B cell (primary cell): ENCODE measurements around the gene FGF10. TPM values are rescaled to one million over a fixed set of nuclear protein-coding genes. Genes with fewer than 3 reads are reported as not detected.

Experiments used
- ATAC-seq: fragments of 200-7000 bp; cut with Tn5 transposase; one replicate; pipeline ENCODE4 v1.10.0; 2021; ENCODE audit warnings: low read depth, mild to moderate bottlenecking, moderate number of reproducible peaks, moderate library complexity
- CTCF ChIA-PET: fragments of 350-600 bp; sonication (Branson Sonifier 250); formaldehyde crosslinking; loops from one replicate; lab custom pipeline; 2021; ENCODE audit warnings: antibody characterized with exemption, inconsistent platforms; lab: Charles Lee
- POLR2A ChIA-PET: fragments of 350-600 bp; sonication (Branson Sonifier 250); formaldehyde crosslinking; loops from one replicate; lab custom pipeline; 2021; ENCODE audit warnings: antibody characterized with exemption; lab: Charles Lee
- DNase-seq: peaks from one replicate; pipeline ENCODE4 v3.0.0; 2013
- H2AFZ ChIP-seq: 2 replicates; pipeline ENCODE4 v1.6.1; 2012; ENCODE audit warnings: mild to moderate bottlenecking, low read depth, low read length; ENCODE audit not compliant: insufficient read depth, poor library complexity, severe bottlenecking
- H3K27ac ChIP-seq, 2 donors: 1 replicate in 1 of 2; 2 replicates in 1 of 2; pipeline ENCODE4 v1.5.1; 2012 to 2013; ENCODE audit warnings: low read length in 2 of 2, mild to moderate bottlenecking in 2 of 2, moderate library complexity in 1 of 2
- H3K27me3 ChIP-seq, 4 experiments: fragments of 200-600 bp in 1 of 4; sonication (generic) in 1 of 4; replicated peaks in 1 of 4; 1 replicate in 2 of 4; 2 replicates in 2 of 4; pipeline versions ENCODE4 v1.6.1 to v1.7.0; 2013 to 2016; ENCODE audit warnings: low read length in 3 of 4, mild to moderate bottlenecking in 2 of 4, mixed read lengths in 1 of 4, moderate library complexity in 1 of 4; ENCODE audit not compliant: insufficient read depth in 4 of 4, control insufficient read depth in 3 of 4; ENCODE audit errors: control extremely low read depth in 1 of 4
- H3K36me3 ChIP-seq, 2 experiments: replicated peaks in 1 of 2; 1 replicate in 1 of 2; 2 replicates in 1 of 2; pipeline versions ENCODE4 v1.6.1 to v1.7.1; 2013; ENCODE audit warnings: low read length in 1 of 2; ENCODE audit not compliant: insufficient read depth in 2 of 2, control insufficient read depth in 1 of 2; ENCODE audit errors: control extremely low read depth in 1 of 2, extremely low read depth in 1 of 2
- H3K4me1 ChIP-seq, 2 donors: fragments of 200-600 bp in 1 of 2; sonication (generic) in 1 of 2; 1 replicate in 1 of 2; 2 replicates in 1 of 2; pipeline versions ENCODE4 v1.5.1 to v1.6.1; 2013 to 2017; ENCODE audit warnings: low read length in 2 of 2; ENCODE audit not compliant: control insufficient read depth in 2 of 2, insufficient read depth in 2 of 2
- H3K4me2 ChIP-seq: replicated peaks from 2 replicates; pipeline ENCODE3; 2012; ENCODE audit warnings: mild to moderate bottlenecking, low read depth, low read length; ENCODE audit not compliant: poor library complexity, severe bottlenecking
- H3K4me3 ChIP-seq, 5 experiments: fragments of 200-600 bp in 1 of 5; sonication (generic) in 1 of 5; 1 replicate in 3 of 5; 2 replicates in 2 of 5; pipeline versions ENCODE4 v1.5.1 to v1.7.0; 2011 to 2016; ENCODE audit warnings: low read length in 4 of 5, mild to moderate bottlenecking in 4 of 5, low read depth in 2 of 5, control low read depth in 1 of 5, moderate library complexity in 1 of 5; ENCODE audit not compliant: insufficient read depth in 1 of 5; ENCODE audit errors: control extremely low read depth in 1 of 5, extremely low read depth in 1 of 5
- H3K79me2 ChIP-seq: fragments of 200-600 bp; sonication (generic); one replicate; pipeline ENCODE4 v1.6.0; 2016; ENCODE audit warnings: low read length; ENCODE audit not compliant: control insufficient read depth, insufficient read depth
- H3K9ac ChIP-seq: fragments of 200-600 bp; sonication (generic); 2 replicates; pipeline ENCODE4 v1.6.1; 2017; ENCODE audit warnings: mild to moderate bottlenecking, low read length, moderate library complexity
- H3K9me3 ChIP-seq, 3 donors: one replicate each; pipeline versions ENCODE4 v1.6.1 to v1.7.1; 2013; ENCODE audit warnings: low read length in 2 of 3; ENCODE audit not compliant: control insufficient read depth in 2 of 3, insufficient read depth in 1 of 3; ENCODE audit errors: control extremely low read depth in 1 of 3
- H4K20me1 ChIP-seq: 2 replicates; pipeline ENCODE4 v1.6.0; 2012; ENCODE audit warnings: mild to moderate bottlenecking, low read length; ENCODE audit not compliant: insufficient read depth, control insufficient read depth, poor library complexity, severe bottlenecking
- H3K27ac Mint-ChIP-seq: one replicate; pipeline ENCODE4 v1.8.0; 2021; ENCODE audit warnings: mixed read lengths
- H3K27me3 Mint-ChIP-seq: one replicate; pipeline ENCODE4 v1.8.0; 2021; ENCODE audit warnings: mixed read lengths
- H3K4me1 Mint-ChIP-seq: one replicate; pipeline ENCODE4 v1.8.0; 2021; ENCODE audit warnings: mixed read lengths
- H3K4me3 Mint-ChIP-seq: one replicate; pipeline ENCODE4 v1.8.0; 2021; ENCODE audit warnings: mixed read lengths
- H3K9me3 Mint-ChIP-seq: one replicate; pipeline ENCODE4 v1.8.0; 2022; ENCODE audit warnings: mixed read lengths; ENCODE audit not compliant: insufficient read depth
- EZH2 ChIP-seq: IDR thresholded peaks from 2 replicates; pipeline ENCODE4 v1.6.1; 2012; ENCODE audit warnings: borderline replicate concordance, low read depth, mild to moderate bottlenecking, moderate library complexity, low read length; ENCODE audit not compliant: insufficient read depth, poor library complexity, severe bottlenecking
- WGBS: methylation state at CpG from one replicate; pipeline ENCODE4 v1.1.5; 2013; ENCODE audit warnings: missing lambda C conversion rate; ENCODE audit not compliant: insufficient coverage; 5-methylcytosine and 5-hydroxymethylcytosine counted together
- intact Hi-C: fragments of 100-400 bp; cut with micrococcal nuclease; formaldehyde crosslinking; loops from one replicate; pipeline ENCODE4 v1.10.0; 2022
- polyA plus RNA-seq: library from polyadenylated mRNA; depleted of rRNA; stranded (reverse); fragments of >200 nt; gene quantifications from 2 replicates; pipeline ENCODE4 v1.2.3, GENCODE V29; 2012
- total RNA-seq, 2 donors: library from RNA; stranded (reverse); fragments of 120-200 nt in 1 of 2; gene quantifications; 1 replicate in 1 of 2; 2 replicates in 1 of 2; pipeline versions ENCODE4 v1.2.3 to v1.2.4, GENCODE V29; 2013 to 2022
- TF ChIP-seq, protein P1 (sequence below): fragments of 200-600 bp; IDR thresholded peaks from one replicate; pipeline ENCODE4 v1.8.0; 2022; ENCODE audit warnings: antibody characterized with exemption, mild to moderate bottlenecking

The FGF10 gene
- total and polyA plus RNA-seq, 2 donors (not counting 1 experiment from before 2014, with no cell fraction given): not detected

- POLR2A ChIA-PET: no interaction called here
- CTCF ChIA-PET: no interaction called here
- no peak overlapping the region for H3K27ac Mint-ChIP-seq
These were observed 128.4 kb downstream of the FGF10 start for GRCh38 chr5:44260793-44261192.

GRCh38 chr5:44257653-44258365, 131.4 kb downstream of the FGF10 start:
- no peak overlapping the region for H3K4me3 ChIP-seq
- POLR2A ChIA-PET: no interaction called here
- H3K27me3 ChIP-seq: no peaks in the 10 kb centered on the region
- Mint-ChIP-seq H3K27me3 (no peaks in the 10 kb centered on the region), H3K27ac (no peak overlapping the region), H3K9me3 (no peaks in the 10 kb centered on the region), H3K4me3 (no peak overlapping the region), H3K4me1 (no peaks in the 10 kb centered on the region)
- H3K36me3 ChIP-seq: no peaks in the 10 kb centered on the region
- no peak for DNase-seq
- no peaks in the 10 kb centered on the region for H3K4me1 ChIP-seq
- TF ChIP-seq, protein P1, sequence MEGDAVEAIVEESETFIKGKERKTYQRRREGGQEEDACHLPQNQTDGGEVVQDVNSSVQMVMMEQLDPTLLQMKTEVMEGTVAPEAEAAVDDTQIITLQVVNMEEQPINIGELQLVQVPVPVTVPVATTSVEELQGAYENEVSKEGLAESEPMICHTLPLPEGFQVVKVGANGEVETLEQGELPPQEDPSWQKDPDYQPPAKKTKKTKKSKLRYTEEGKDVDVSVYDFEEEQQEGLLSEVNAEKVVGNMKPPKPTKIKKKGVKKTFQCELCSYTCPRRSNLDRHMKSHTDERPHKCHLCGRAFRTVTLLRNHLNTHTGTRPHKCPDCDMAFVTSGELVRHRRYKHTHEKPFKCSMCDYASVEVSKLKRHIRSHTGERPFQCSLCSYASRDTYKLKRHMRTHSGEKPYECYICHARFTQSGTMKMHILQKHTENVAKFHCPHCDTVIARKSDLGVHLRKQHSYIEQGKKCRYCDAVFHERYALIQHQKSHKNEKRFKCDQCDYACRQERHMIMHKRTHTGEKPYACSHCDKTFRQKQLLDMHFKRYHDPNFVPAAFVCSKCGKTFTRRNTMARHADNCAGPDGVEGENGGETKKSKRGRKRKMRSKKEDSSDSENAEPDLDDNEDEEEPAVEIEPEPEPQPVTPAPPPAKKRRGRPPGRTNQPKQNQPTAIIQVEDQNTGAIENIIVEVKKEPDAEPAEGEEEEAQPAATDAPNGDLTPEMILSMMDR: no peak
- no peak overlapping the region for H3K9ac ChIP-seq
- intact Hi-C loops: no loop called here
- no peak for ATAC-seq
- no peak overlapping the region for H2AFZ ChIP-seq
- H3K4me2 ChIP-seq: no peak overlapping the region
- CTCF ChIA-PET: no interaction called here
- WGBS: no CpG with 5 or more reads among the region's 4 CpGs
- no peaks in the 10 kb centered on the region for H3K79me2 ChIP-seq
- no peak overlapping the region for H3K27ac ChIP-seq
- no peaks in the 10 kb centered on the region for H4K20me1 ChIP-seq
- no peaks in the 10 kb centered on the region for H3K9me3 ChIP-seq

More at GRCh38 chr5:44260793-44261192, 128.4 kb downstream of the FGF10 start:
- Mint-ChIP-seq H3K27me3 (no peaks in the 10 kb centered on the region), H3K4me1 (no peaks in the 10 kb centered on the region), H3K9me3 (no peaks in the 10 kb centered on the region), H3K4me3 (no peak overlapping the region)
- Histone ChIP-seq H3K9ac (no peak overlapping the region), H3K4me2 (no peak overlapping the region), H3K36me3 (no peaks in the 10 kb centered on the region), H3K4me3 (no peak overlapping the region), H4K20me1 (no peaks in the 10 kb centered on the region), H3K4me1 (no peaks in the 10 kb centered on the region), H3K79me2 (no peaks in the 10 kb centered on the region), H2AFZ (no peak overlapping the region), H3K27ac (no peak overlapping the region), H3K27me3 (no peaks in the 10 kb centered on the region), H3K9me3 (no peaks in the 10 kb centered on the region)
- TF ChIP-seq, protein P1: no peak
- TF ChIP-seq EZH2: no peak
- ATAC-seq: no peak
- no peak for DNase-seq
- intact Hi-C loops: no loop called here
